Peyer's patch (tissue), 4 donors: ENCODE measurements around the gene TBC1D17.

ENCODE experiments used
- CTCF ChIP-seq, 6 experiments: fragments of 450-650 bp in 4 of 6; fragments of 200-600 bp in 2 of 6; sonication (generic) in 1 of 6; IDR thresholded peaks; one replicate each; pipeline ENCODE4 v1.5.1; 2017 to 2019; ENCODE audit warnings: antibody characterized with exemption in 6 of 6, mild to moderate bottlenecking in 3 of 6, moderate library complexity in 1 of 6
- POLR2A ChIP-seq, 2 donors: fragments of 450-650 bp; IDR thresholded peaks; one replicate each; pipeline ENCODE4 v1.5.1; 2017; ENCODE audit warnings: antibody characterized with exemption in 2 of 2, mild to moderate bottlenecking in 2 of 2, moderate library complexity in 2 of 2

GRCh38 chr19:49873834-49874233, 3.7 kb upstream of the TBC1D17 start:
- no peak for TF ChIP-seq CTCF (IDR thresholded peaks at IDR 0.05)
- no peak for TF ChIP-seq POLR2A (IDR thresholded peaks at IDR 0.05)
